ENCODE measurements around the gene ZNF541. TPM values are rescaled to one million over a fixed set of nuclear protein-coding genes. Genes with fewer than 3 reads are reported as not detected.

ZNF541 gene
- total RNA-seq, 1 experiment from 2014 or later = 0.15 TPM

GRCh38 chr19:47614559-47614958 lies 41.6 kb upstream of the ZNF541 start:
- no peak for TF ChIP-seq CTCF (IDR thresholded peaks at IDR 0.05)
- TF ChIP-seq SIN3A (IDR thresholded peaks at IDR 0.05; ENCODE audit: borderline replicate concordance, insufficient read depth, low read depth, low read length) = no peak
- TF ChIP-seq TCF7L2 (IDR thresholded peaks at IDR 0.05; ENCODE audit: low read depth, low read length) = no peak
- TF ChIP-seq POLR2AphosphoS5 (IDR thresholded peaks at IDR 0.05; ENCODE audit: low read depth, low read length) = no peak
- no peak for TF ChIP-seq REST (IDR thresholded peaks at IDR 0.05; ENCODE audit: insufficient read depth in 1 of 2, low read depth in 2 of 2, low read length in 1 of 2)
- intact Hi-C loops (cut with micrococcal nuclease; ENCODE audit: unreplicated experiment) = no loop called here
- POLR2A ChIA-PET = no interaction called here
- Histone ChIP-seq H3K4me3 (ENCODE audit: low read depth in 2 of 2, low read length in 2 of 2) (no peak overlapping the region), H3K36me3 (ENCODE audit: control insufficient read depth, insufficient read depth, low read length) (no peaks in the 10 kb centered on the region), H3K27me3 (ENCODE audit: control insufficient read depth, insufficient read depth, low read length) (no peaks in the 10 kb centered on the region), H3K9me3 (ENCODE audit: control insufficient read depth, insufficient read depth, low read depth, low read length) (no peaks in the 10 kb centered on the region), H3K27ac (ENCODE audit: low read length) (no peak overlapping the region), H3K4me1 (ENCODE audit: control insufficient read depth, insufficient read depth, low read length) (peaks cover 38% of the 10 kb centered on the region)
- ATAC-seq (no peak), DNase-seq (ENCODE audit: low read depth, low spot score) (no peak)
- in situ Hi-C loops (cut with HindIII; ENCODE audit: low pct_unique_long_range_greater_than_20kb, low sequenced_read_pairs) = no loop called here
- CTCF ChIA-PET = no interaction called here
- no TSS peak for BruUV-seq (replicated peaks)

- H3K27me3 ChIP-seq (ENCODE audit: control insufficient read depth, insufficient read depth, low read length) = no peaks in the 10 kb centered on the region
- in situ Hi-C loops (cut with HindIII; ENCODE audit: low pct_unique_long_range_greater_than_20kb, low sequenced_read_pairs) (no loop called here), intact Hi-C loops (cut with micrococcal nuclease; ENCODE audit: unreplicated experiment) (no loop called here)
- no peaks in the 10 kb centered on the region for H3K9me3 ChIP-seq (ENCODE audit: control insufficient read depth, insufficient read depth, low read depth, low read length)
- ATAC-seq (no peak), DNase-seq (ENCODE audit: low read depth, low spot score) (no peak)
- ChIA-PET POLR2A (no interaction called here), CTCF (no interaction called here)
- H3K27ac ChIP-seq (ENCODE audit: low read length) = no peak overlapping the region
- no TSS peak for BruUV-seq (replicated peaks)
- H3K4me1 ChIP-seq (ENCODE audit: control insufficient read depth, insufficient read depth, low read length) = peaks cover 38% of the 10 kb centered on the region
- H3K36me3 ChIP-seq (ENCODE audit: control insufficient read depth, insufficient read depth, low read length) = no peaks in the 10 kb centered on the region
- TF ChIP-seq POLR2AphosphoS5 (IDR thresholded peaks at IDR 0.05; ENCODE audit: low read depth, low read length) (no peak), SIN3A (IDR thresholded peaks at IDR 0.05; ENCODE audit: borderline replicate concordance, insufficient read depth, low read depth, low read length) (no peak), CTCF (IDR thresholded peaks at IDR 0.05) (no peak), REST (IDR thresholded peaks at IDR 0.05; ENCODE audit: insufficient read depth in 1 of 2, low read depth in 2 of 2, low read length in 1 of 2) (no peak), TCF7L2 (IDR thresholded peaks at IDR 0.05; ENCODE audit: low read depth, low read length) (no peak)
- no peak overlapping the region for H3K4me3 ChIP-seq (ENCODE audit: low read depth in 2 of 2, low read length in 2 of 2)
Observed at GRCh38 chr19:47614021-47614295, 41.0 kb upstream of the ZNF541 start.

All from Panc1 (cell line).